MM.1S (cell line): ENCODE data around the gene ISOC2.

ENCODE experiments used
- DNase-seq: peaks from one replicate; pipeline ENCODE4 v3.0.0-alpha.2; 2015
- H2AFZ ChIP-seq: fragments of 300-600 bp; sonication (generic); 2 replicates; pipeline ENCODE4 v1.6.0; 2016; ENCODE audit warnings: antibody characterized with exemption, low read length
- H3F3A ChIP-seq: fragments of 300-600 bp; sonication (generic); 2 replicates; pipeline ENCODE4 v1.6.1; 2016; ENCODE audit warnings: mild to moderate bottlenecking, antibody characterized with exemption, low read length, moderate library complexity, mixed read lengths; ENCODE audit not compliant: insufficient read depth
- H3K27ac ChIP-seq: fragments of 300-600 bp; sonication (generic); 2 replicates; pipeline ENCODE4 v1.5.1; 2016; ENCODE audit warnings: mild to moderate bottlenecking, low read length
- H3K27me3 ChIP-seq: fragments of 300-600 bp; sonication (generic); replicated peaks from 2 replicates; pipeline ENCODE4 v1.6.0; 2016; ENCODE audit warnings: low read length; ENCODE audit not compliant: insufficient read depth
- H3K36me3 ChIP-seq: fragments of 300-600 bp; sonication (generic); replicated peaks from 2 replicates; pipeline ENCODE4 v1.6.1; 2016; ENCODE audit warnings: mild to moderate bottlenecking, low read length, mixed read lengths; ENCODE audit not compliant: insufficient read depth
- H3K4me1 ChIP-seq: fragments of 300-600 bp; sonication (generic); 2 replicates; pipeline ENCODE4 v1.6.1; 2016; ENCODE audit warnings: low read length, mixed read lengths
- H3K4me2 ChIP-seq: fragments of 300-600 bp; sonication (generic); 2 replicates; pipeline ENCODE4 v1.6.0; 2016; ENCODE audit warnings: low read depth, low read length
- H3K4me3 ChIP-seq: fragments of 300-600 bp; sonication (generic); 2 replicates; pipeline ENCODE4 v1.5.1; 2016; ENCODE audit warnings: low read length, mixed read lengths
- H3K79me2 ChIP-seq: fragments of 300-600 bp; sonication (generic); 2 replicates; pipeline ENCODE4 v1.6.1; 2016; ENCODE audit warnings: mixed run types, low read length, mixed read lengths
- H3K9ac ChIP-seq: fragments of 300-600 bp; sonication (generic); 2 replicates; pipeline ENCODE4 v1.6.1; 2016; ENCODE audit warnings: low read length, mixed read lengths
- H3K9me2 ChIP-seq: fragments of 300-600 bp; sonication (generic); replicated peaks from 2 replicates; pipeline ENCODE4 v1.6.1; 2016; ENCODE audit warnings: mild to moderate bottlenecking, low read length, mixed read lengths; ENCODE audit not compliant: insufficient read depth
- H3K9me3 ChIP-seq: fragments of 300-600 bp; sonication (generic); replicated peaks from 2 replicates; pipeline ENCODE4 v1.6.1; 2016; ENCODE audit warnings: mild to moderate bottlenecking, low read length, mixed read lengths; ENCODE audit not compliant: insufficient read depth
- H4K20me1 ChIP-seq: fragments of 300-600 bp; sonication (generic); 2 replicates; pipeline ENCODE4 v1.6.1; 2016; ENCODE audit warnings: mild to moderate bottlenecking, low read length, moderate library complexity, mixed read lengths; ENCODE audit not compliant: insufficient read depth
- CTCF ChIP-seq: fragments of 300-600 bp; sonication (generic); IDR thresholded peaks from 2 replicates; pipeline ENCODE4 v1.5.1; 2016; ENCODE audit warnings: antibody characterized with exemption, low read length, mixed read lengths
- EZH2 ChIP-seq: fragments of 300-600 bp; sonication (generic); optimal IDR thresholded peaks from 2 replicates; pipeline ENCODE3; 2017; ENCODE audit warnings: low read depth, mild to moderate bottlenecking, antibody characterized with exemption, low read length, mixed read lengths
- EZH2phosphoT487 ChIP-seq: fragments of 300-600 bp; sonication (generic); IDR thresholded peaks from 2 replicates; pipeline ENCODE4 v1.6.1; 2018; ENCODE audit warnings: antibody characterized with exemption, low read length

ISOC2 gene

GRCh38 chr19:55491546-55492360 is 30.3 kb upstream of the ISOC2 start:
- Histone ChIP-seq H2AFZ (no peak overlapping the region), H3F3A (no peaks in the 10 kb centered on the region), H3K79me2 (no peaks in the 10 kb centered on the region), H3K9ac (no peak overlapping the region), H3K4me3 (no peak overlapping the region), H3K9me2 (no peaks in the 10 kb centered on the region), H3K4me1 (no peaks in the 10 kb centered on the region), H3K27me3 (peaks cover 93% of the 10 kb centered on the region), H3K9me3 (no peaks in the 10 kb centered on the region), H4K20me1 (no peaks in the 10 kb centered on the region), H3K36me3 (no peaks in the 10 kb centered on the region), H3K27ac (no peak overlapping the region), H3K4me2 (no peak overlapping the region)
- TF ChIP-seq CTCF (no peak), EZH2 (no peak), EZH2phosphoT487 (no peak)
- DNase-seq = no peak

DNA sequence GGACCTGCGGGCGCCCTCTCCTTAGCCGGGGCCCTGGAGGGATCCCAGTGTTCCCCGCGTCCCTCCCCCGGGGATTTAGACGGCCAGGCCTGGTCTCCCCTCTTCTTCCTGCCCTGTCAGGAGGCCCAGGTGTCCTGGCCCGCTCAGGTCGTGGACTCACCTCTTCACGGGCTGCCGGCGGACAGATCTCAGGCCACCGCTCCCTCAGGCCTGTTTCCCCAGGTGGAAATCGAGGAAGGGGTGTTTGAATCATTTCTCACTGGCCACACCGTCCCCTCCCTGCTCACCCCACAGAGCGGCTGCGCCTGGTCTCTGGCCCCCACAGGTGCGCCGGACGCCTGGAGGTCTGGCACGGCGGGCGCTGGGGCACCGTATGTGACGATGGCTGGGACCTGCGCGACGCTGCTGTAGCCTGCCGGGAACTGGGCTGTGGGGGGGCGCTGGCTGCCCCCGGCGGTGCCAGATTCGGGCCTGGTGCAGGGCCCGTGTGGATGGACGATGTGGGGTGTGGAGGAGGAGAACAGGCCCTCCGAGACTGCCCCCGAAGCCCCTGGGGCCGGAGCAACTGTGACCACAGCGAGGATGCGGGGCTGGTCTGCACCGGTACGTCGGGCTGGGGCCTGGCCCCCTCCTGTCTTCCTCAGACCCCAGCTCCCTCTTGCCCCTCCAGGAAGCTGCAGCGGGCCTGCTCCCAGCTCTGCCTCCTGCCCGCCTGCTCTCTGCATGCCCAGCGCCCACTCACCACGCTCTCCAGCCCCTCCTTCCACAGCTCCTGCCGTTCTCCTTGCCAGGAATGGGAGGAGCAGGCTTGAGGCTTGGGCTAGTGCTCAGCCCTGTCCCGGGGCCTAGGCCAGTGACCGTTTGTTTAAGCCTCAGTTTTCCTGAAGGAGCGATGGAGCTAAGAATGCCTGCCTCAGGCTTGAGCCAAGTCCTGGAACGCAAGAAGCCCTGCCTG is 29.3 kb upstream of the ISOC2 start:
- Histone ChIP-seq H3K36me3 (no peaks in the 10 kb centered on the region), H3K4me3 (no peak overlapping the region), H3F3A (no peaks in the 10 kb centered on the region), H3K27ac (no peak overlapping the region), H3K27me3 (peaks cover 93% of the 10 kb centered on the region), H2AFZ (no peak overlapping the region), H3K9ac (no peak overlapping the region), H3K4me1 (no peaks in the 10 kb centered on the region), H4K20me1 (no peaks in the 10 kb centered on the region), H3K9me2 (no peaks in the 10 kb centered on the region), H3K4me2 (no peak overlapping the region), H3K9me3 (no peaks in the 10 kb centered on the region), H3K79me2 (no peaks in the 10 kb centered on the region)
- DNase-seq = no peak
- TF ChIP-seq CTCF = no peak
- no peak for TF ChIP-seq EZH2
- no peak for TF ChIP-seq EZH2phosphoT487

DNA sequence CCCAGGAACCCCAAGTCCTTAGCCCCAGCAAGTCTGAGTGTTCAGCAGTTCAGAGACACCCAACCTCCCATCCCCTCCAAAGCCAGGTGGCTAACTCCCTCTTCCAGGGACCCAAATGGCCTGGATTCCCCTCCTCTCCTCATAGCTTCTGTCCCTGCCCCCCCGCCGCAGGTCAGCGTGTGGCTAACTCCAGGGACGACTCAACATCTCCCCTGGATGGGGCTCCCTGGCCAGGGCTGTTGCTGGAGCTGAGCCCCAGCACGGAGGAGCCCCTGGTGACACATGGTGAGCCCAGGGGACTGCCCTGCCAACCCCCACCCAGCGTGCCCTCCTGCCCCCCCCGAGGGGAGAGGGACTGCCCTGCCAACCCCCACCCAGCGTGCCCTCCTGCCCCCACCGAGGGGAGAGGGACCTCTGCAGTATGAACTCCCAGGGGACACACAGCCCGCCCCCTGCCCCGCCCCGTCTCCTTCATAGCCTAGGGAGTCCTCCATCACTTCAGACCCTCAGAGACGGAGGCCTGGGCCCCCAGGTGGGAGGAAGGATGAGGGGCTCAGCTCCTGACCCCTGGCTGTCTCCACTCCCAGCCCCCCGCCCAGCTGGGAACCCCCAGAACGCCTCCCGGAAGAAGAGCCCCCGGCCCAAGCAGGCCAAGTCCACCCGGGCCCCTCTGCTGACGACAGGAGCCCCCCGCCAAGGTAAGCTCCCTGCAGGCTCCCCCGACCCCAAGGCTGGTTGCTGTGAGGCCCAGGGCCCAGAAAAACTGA is 28.5 kb upstream of the ISOC2 start:
- no peaks in the 10 kb centered on the region for H3K4me1 ChIP-seq
- TF ChIP-seq EZH2phosphoT487 (no peak), EZH2 (no peak), CTCF (no peak)
- no peak overlapping the region for H3K27ac ChIP-seq
- H3K9me3 ChIP-seq = no peaks in the 10 kb centered on the region
- H4K20me1 ChIP-seq = no peaks in the 10 kb centered on the region
- no peak overlapping the region for H3K4me3 ChIP-seq
- H3K4me2 ChIP-seq = no peak overlapping the region
- H3K79me2 ChIP-seq = no peaks in the 10 kb centered on the region
- no peaks in the 10 kb centered on the region for H3K36me3 ChIP-seq
- H3K9me2 ChIP-seq = no peaks in the 10 kb centered on the region
- H3K27me3 ChIP-seq = peaks cover 94% of the 10 kb centered on the region
- DNase-seq = no peak
- H3F3A ChIP-seq = no peaks in the 10 kb centered on the region
- H3K9ac ChIP-seq = no peak overlapping the region
- H2AFZ ChIP-seq = no peak overlapping the region
